AG04449 (cell line): ENCODE measurements around the gene MACC1.

Source experiments
- CTCF ChIA-PET: fragments of 350-600 bp; formaldehyde crosslinking; extraction: SDS; loops from one replicate; lab custom pipeline; 2021; ENCODE audit warnings: antibody characterized with exemption; lab: Yijun Ruan, JAX
- POLR2A ChIA-PET: fragments of 400-600, 350-600 bp; formaldehyde crosslinking; extraction: SDS; loops from one replicate; lab custom pipeline; 2020; ENCODE audit warnings: antibody characterized with exemption, inconsistent platforms; lab: Yijun Ruan, JAX
- DNase-seq: peaks from one replicate; pipeline ENCODE4 v3.0.0-alpha.2; 2010; ENCODE audit warnings: low read depth, low spot score
- H3K4me3 ChIP-seq: 2 replicates; pipeline ENCODE4 v1.5.1; 2011; ENCODE audit warnings: low read depth, mild to moderate bottlenecking, control low read depth, low read length
- TF ChIP-seq, protein P1 (sequence below): IDR thresholded peaks from one replicate; pipeline ENCODE4 v1.5.1; 2011; ENCODE audit warnings: mild to moderate bottlenecking, moderate library complexity, low read length, control low read depth, inconsistent platforms; ENCODE audit not compliant: insufficient read depth; ENCODE audit errors: missing control alignments

MACC1 gene

DNA sequence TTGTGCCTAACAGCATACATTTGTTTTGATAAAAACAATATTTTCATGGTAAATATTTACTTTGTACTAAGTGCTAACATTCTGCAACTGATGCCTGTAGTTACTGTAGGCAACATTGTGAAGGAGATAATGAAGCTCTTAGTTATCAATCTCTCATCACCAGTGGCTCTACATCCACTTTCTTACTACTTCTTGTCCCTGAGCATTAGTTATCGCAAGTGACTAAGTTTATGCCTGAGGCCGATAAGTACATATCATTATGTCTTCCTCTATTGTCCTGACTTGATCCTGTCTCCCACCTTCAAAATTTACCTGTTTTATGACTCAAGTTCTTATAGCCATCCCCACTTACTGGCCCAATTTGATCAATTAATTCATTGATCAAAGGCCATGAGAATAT lies 63.6 kb downstream of the MACC1 start:
- POLR2A ChIA-PET, result no interaction called here
- TF ChIP-seq, protein P1, sequence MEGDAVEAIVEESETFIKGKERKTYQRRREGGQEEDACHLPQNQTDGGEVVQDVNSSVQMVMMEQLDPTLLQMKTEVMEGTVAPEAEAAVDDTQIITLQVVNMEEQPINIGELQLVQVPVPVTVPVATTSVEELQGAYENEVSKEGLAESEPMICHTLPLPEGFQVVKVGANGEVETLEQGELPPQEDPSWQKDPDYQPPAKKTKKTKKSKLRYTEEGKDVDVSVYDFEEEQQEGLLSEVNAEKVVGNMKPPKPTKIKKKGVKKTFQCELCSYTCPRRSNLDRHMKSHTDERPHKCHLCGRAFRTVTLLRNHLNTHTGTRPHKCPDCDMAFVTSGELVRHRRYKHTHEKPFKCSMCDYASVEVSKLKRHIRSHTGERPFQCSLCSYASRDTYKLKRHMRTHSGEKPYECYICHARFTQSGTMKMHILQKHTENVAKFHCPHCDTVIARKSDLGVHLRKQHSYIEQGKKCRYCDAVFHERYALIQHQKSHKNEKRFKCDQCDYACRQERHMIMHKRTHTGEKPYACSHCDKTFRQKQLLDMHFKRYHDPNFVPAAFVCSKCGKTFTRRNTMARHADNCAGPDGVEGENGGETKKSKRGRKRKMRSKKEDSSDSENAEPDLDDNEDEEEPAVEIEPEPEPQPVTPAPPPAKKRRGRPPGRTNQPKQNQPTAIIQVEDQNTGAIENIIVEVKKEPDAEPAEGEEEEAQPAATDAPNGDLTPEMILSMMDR, result no peak
- no peak for DNase-seq
- no peak overlapping the region for H3K4me3 ChIP-seq
- CTCF ChIA-PET, result no interaction called here

GRCh38 chr7:20152511-20152910 lies 64.7 kb downstream of the MACC1 start:
- ChIA-PET POLR2A (no interaction called here), CTCF (no interaction called here)

DNA sequence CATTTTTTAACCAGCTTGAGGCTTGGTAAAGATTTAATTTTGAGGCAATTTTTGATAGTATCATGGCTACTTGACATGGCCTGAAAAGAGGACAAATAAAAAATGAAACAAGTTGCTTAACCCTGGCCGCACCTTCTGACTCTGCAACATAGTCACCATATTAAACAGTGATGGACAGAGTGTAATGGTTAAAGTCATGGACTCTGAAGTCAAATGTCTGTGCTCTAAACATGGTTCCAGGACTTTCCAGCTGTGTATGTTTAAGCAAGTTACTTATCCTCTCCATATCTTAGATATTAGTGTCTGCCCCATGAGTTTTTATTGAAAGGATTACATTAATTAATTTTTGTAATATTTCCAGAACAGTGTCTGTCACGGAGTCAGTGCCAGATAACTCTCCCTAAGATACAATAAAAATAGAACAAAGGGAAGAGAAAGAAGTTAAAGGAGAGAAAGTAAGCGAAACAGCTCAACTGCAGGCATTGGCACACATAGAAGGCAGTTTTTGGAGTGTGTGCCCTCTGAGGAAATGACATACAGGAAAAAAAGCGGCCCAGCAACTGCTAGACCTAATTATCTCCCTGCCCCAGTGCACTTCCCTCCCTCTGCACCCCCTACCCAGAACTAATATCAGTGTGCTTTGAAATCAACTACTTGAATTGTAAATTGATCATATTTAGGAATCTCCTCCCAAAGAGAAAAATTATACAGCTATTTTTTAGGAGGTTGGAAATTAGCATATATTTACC lies 65.3 kb downstream of the MACC1 start:
- no peak overlapping the region for H3K4me3 ChIP-seq
- POLR2A ChIA-PET, result no interaction called here
- TF ChIP-seq, protein P1, result no peak
- DNase-seq, result no peak
- CTCF ChIA-PET, result interaction anchor here (1.4 kb wide), 1 partner anchor 21 kb away, joined by 3 read pairs; no protein-coding TSS in a partner anchor

More at GRCh38 chr7:20152511-20152910, 64.7 kb downstream of the MACC1 start:
- TF ChIP-seq, protein P1, result no peak
- no peak overlapping the region for H3K4me3 ChIP-seq
- DNase-seq, result no peak

DNA sequence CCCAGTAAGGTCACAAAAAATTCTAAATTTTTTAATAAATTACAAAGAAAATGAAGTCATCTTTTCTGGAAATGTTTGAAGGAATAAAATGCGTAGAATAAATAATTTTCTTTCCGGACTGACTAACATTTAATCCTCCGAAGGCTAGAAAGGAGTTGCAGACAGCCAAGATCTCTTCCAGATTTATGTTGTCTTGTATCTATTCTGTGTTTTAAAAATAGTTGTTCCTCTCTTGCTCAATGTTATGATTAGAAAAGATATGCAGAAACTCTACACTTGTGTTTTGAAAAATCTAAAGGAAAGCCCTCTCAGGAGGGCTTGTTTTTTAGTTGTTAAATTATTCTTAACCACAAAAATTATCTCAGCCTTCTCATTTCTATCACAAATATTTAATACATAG lies 70.7 kb downstream of the MACC1 start:
- ChIA-PET CTCF (no interaction called here), POLR2A (no interaction called here)
- no peak overlapping the region for H3K4me3 ChIP-seq
- TF ChIP-seq, protein P1, result no peak
- DNase-seq, result peak; percentile 5

GRCh38 chr7:20144801-20145200 lies 72.4 kb downstream of the MACC1 start:
- no peak for DNase-seq
- TF ChIP-seq, protein P1, result no peak
- no peak overlapping the region for H3K4me3 ChIP-seq
- ChIA-PET CTCF (no interaction called here), POLR2A (no interaction called here)

- TF ChIP-seq, protein P1, result no peak
- no peak overlapping the region for H3K4me3 ChIP-seq
- CTCF ChIA-PET, result no interaction called here
- POLR2A ChIA-PET, result no interaction called here
- no peak for DNase-seq
These were observed 75.5 kb downstream of the MACC1 start for GRCh38 chr7:20141666-20142065.
